ENCODE data around the gene GPR84. TPM values are rescaled to one million over a fixed set of nuclear protein-coding genes. Genes with fewer than 3 reads are reported as not detected.

GPR84 gene
- total and polyA plus RNA-seq, 2 donors (not counting 1 experiment from before 2014, with no cell fraction given): 0.16 TPM; not detected in 1

GRCh38 chr12:54413284-54414190, 49.3 kb upstream of the GPR84 start:
- H3K4me1 ChIP-seq (ENCODE audit: control insufficient read depth in 2 of 2, insufficient read depth in 2 of 2, low read length in 2 of 2): peaks cover 65 to 73% of the 10 kb centered on the region in 2 donors
- H3K27me3 ChIP-seq (replicated peaks in 1 of 4; ENCODE audit: control extremely low read depth in 1 of 4, control insufficient read depth in 3 of 4, insufficient read depth in 4 of 4, low read length in 3 of 4): peaks cover 0 to 3% (median 0%) of the 10 kb centered on the region in 4 experiments
- ChIA-PET POLR2A (interaction anchor here (0.6 kb wide), 1 partner anchor 359 kb away, joined by 3 read pairs; no protein-coding TSS in a partner anchor), CTCF (interaction anchor here (0.7 to 14.7 kb wide), 5 partner anchors 13 to 34 kb away, joined by 3 to 297 read pairs (median 4); no protein-coding TSS in a partner anchor)
- no peaks in the 10 kb centered on the region for H3K9me3 ChIP-seq (ENCODE audit: control extremely low read depth in 1 of 3, control insufficient read depth in 2 of 3, insufficient read depth in 1 of 3, low read length in 2 of 3)
- H3K4me3 ChIP-seq (ENCODE audit: control extremely low read depth in 1 of 5, extremely low read depth in 1 of 5, insufficient read depth in 1 of 5, low read depth in 2 of 5, low read length in 4 of 5): peak overlapping the region in 3 of 5 experiments; percentile 32 to 57 (median 46)
- no peak for TF ChIP-seq EZH2 (IDR thresholded peaks at IDR 0.05; ENCODE audit: borderline replicate concordance, insufficient read depth, low read depth, low read length, poor library complexity, severe bottlenecking)
- TF ChIP-seq CTCF (IDR thresholded peaks at IDR 0.05): no peak
- peak overlapping the region; percentile 85 for H3K4me2 ChIP-seq (replicated peaks; ENCODE audit: low read depth, low read length, poor library complexity, severe bottlenecking)
- H3K9ac ChIP-seq (ENCODE audit: low read length): peak overlapping the region; percentile 56
- H3K9me3 Mint-ChIP-seq (ENCODE audit: insufficient read depth): no peaks in the 10 kb centered on the region
- H3K27ac Mint-ChIP-seq: peak overlapping the region; percentile 61
- H2AFZ ChIP-seq (ENCODE audit: insufficient read depth, low read depth, low read length, poor library complexity, severe bottlenecking): peak overlapping the region; percentile 63
- H3K4me1 Mint-ChIP-seq: peaks cover 67% of the 10 kb centered on the region
- intact Hi-C loops (cut with micrococcal nuclease): loop anchor here (1.0 kb wide), 1 partner anchor 9 kb away; no protein-coding TSS in a partner anchor
- no peaks in the 10 kb centered on the region for H4K20me1 ChIP-seq (ENCODE audit: control insufficient read depth, insufficient read depth, low read length, poor library complexity, severe bottlenecking)
- ATAC-seq (ENCODE audit: low read depth): peak; percentile 84
- no peaks in the 10 kb centered on the region for H3K36me3 ChIP-seq (replicated peaks in 1 of 2; ENCODE audit: control extremely low read depth in 1 of 2, control insufficient read depth in 1 of 2, extremely low read depth in 1 of 2, insufficient read depth in 2 of 2, low read length in 1 of 2)
- peak overlapping the region; percentile 66 to 78 for H3K27ac ChIP-seq (ENCODE audit: low read length in 2 of 2)
- peak; percentile 73 for DNase-seq
- H3K27me3 Mint-ChIP-seq: no peaks in the 10 kb centered on the region
- 47% methylated on average over 5 of the region's 9 CpGs for WGBS (ENCODE audit: insufficient coverage)
- H3K79me2 ChIP-seq (ENCODE audit: control insufficient read depth, insufficient read depth, low read length): peaks cover 7% of the 10 kb centered on the region
- peak overlapping the region; percentile 82 for H3K4me3 Mint-ChIP-seq
